OCI-LY7 (cell line): Measurements from ENCODE around the gene GAMT. TPM values are rescaled to one million over a fixed set of nuclear protein-coding genes. Genes with fewer than 3 reads are reported as not detected.

ENCODE experiments used
- BruUV-seq: library from RNA; stranded (reverse); fragments of 400-500 nt; replicated peaks from 2 replicates; lab custom pipeline; 2021; lab: Mats Ljungman, UMichigan
- CTCF ChIA-PET: fragments of 300-600 bp; sonication (Branson Sonifier 250); formaldehyde crosslinking; loops from one replicate; lab custom pipeline; 2022; ENCODE audit warnings: antibody characterized with exemption; ENCODE audit not compliant: unreplicated experiment; lab: Charles Lee
- POLR2A ChIA-PET: fragments of 300-600 bp; sonication (Branson Sonifier 250); formaldehyde crosslinking; loops from one replicate; lab custom pipeline; 2022; ENCODE audit warnings: antibody characterized with exemption; lab: Charles Lee
- DNase-seq: peaks from one replicate; pipeline ENCODE4 v3.0.0-alpha.2; 2015; ENCODE audit warnings: low spot score
- H2AFZ ChIP-seq: fragments of 200-600 bp; sonication (generic), shearing (Covaris generic); 2 replicates; pipeline ENCODE4 v1.6.1; 2014; ENCODE audit warnings: mild to moderate bottlenecking, antibody characterized with exemption, low read length, moderate library complexity
- H3K27ac ChIP-seq: fragments of 200-600 bp; sonication (generic); 2 replicates; pipeline ENCODE4 v1.5.1; 2014; ENCODE audit warnings: mixed run types, low read depth, mild to moderate bottlenecking, moderate library complexity, low read length, inconsistent platforms; ENCODE audit not compliant: poor library complexity, severe bottlenecking
- H3K36me3 ChIP-seq: fragments of 200-600 bp; sonication (generic); 2 replicates; pipeline ENCODE4 v1.6.1; 2014; ENCODE audit warnings: mild to moderate bottlenecking, antibody characterized with exemption, low read length, moderate library complexity, mixed read lengths; ENCODE audit not compliant: insufficient read depth
- H3K4me1 ChIP-seq: fragments of 200-600 bp; sonication (generic); 2 replicates; pipeline ENCODE4 v1.5.1; 2014; ENCODE audit warnings: mild to moderate bottlenecking, low read length; ENCODE audit not compliant: insufficient read depth, poor library complexity, severe bottlenecking
- H3K4me2 ChIP-seq: fragments of 200-600 bp; sonication (generic); 2 replicates; pipeline ENCODE4 v1.6.1; 2014; ENCODE audit warnings: mild to moderate bottlenecking, low read length
- H3K4me3 ChIP-seq: fragments of 200-600 bp; sonication (generic); 2 replicates; pipeline ENCODE4 v1.5.1; 2014; ENCODE audit warnings: mild to moderate bottlenecking, low read depth, low read length; ENCODE audit not compliant: poor library complexity, severe bottlenecking
- H3K79me2 ChIP-seq: fragments of 200-600 bp; sonication (generic); 2 replicates; pipeline ENCODE4 v1.6.1; 2016; ENCODE audit warnings: low read depth, mild to moderate bottlenecking, low read length, moderate library complexity, mixed read lengths; ENCODE audit not compliant: insufficient read depth
- H3K9me2 ChIP-seq: fragments of 200-600 bp; sonication (generic); 2 replicates; pipeline ENCODE4 v1.6.1; 2016; ENCODE audit warnings: mild to moderate bottlenecking, low read length, mixed read lengths; ENCODE audit not compliant: insufficient read depth
- H3K9me3 ChIP-seq: fragments of 200-600 bp; sonication (generic); 2 replicates; pipeline ENCODE4 v1.6.1; 2014; ENCODE audit warnings: mild to moderate bottlenecking, mixed run types, low read length, mixed read lengths
- H4K20me1 ChIP-seq: fragments of 200-600 bp; sonication (generic); 2 replicates; pipeline ENCODE4 v1.6.1; 2014; ENCODE audit warnings: mild to moderate bottlenecking, antibody characterized with exemption, low read length, moderate library complexity, mixed read lengths; ENCODE audit not compliant: insufficient read depth
- CTCF ChIP-seq: fragments of 200-600 bp; sonication (generic); conservative IDR thresholded peaks from 2 replicates; pipeline ENCODE4 v1.5.1; 2014; ENCODE audit warnings: mild to moderate bottlenecking, antibody characterized with exemption, low read length, moderate library complexity, mixed read lengths
- EZH2phosphoT487 ChIP-seq: fragments of 200-600 bp; sonication (generic); IDR thresholded peaks from 2 replicates; pipeline ENCODE4 v1.6.1; 2018; ENCODE audit warnings: low read depth, borderline replicate concordance, mild to moderate bottlenecking, mixed run types, antibody characterized with exemption, low read length, moderate library complexity, mixed read lengths
- intact Hi-C: fragments of 100-400 bp; cut with micrococcal nuclease; formaldehyde crosslinking; loops from one replicate; pipeline ENCODE4 v1.10.0; 2022; ENCODE audit not compliant: unreplicated experiment
- total RNA-seq, 2 experiments: library from RNA; depleted of rRNA in 1 of 2; stranded (reverse); fragments of >200 nt in 1 of 2; shearing (Covaris generic) in 1 of 2; gene quantifications; 2 replicates each; pipeline ENCODE4 v1.2.3, GENCODE V29; 2014 to 2022

Gene GAMT
- total RNA-seq, 2 experiments from 2014 or later, result 14.4 to 27.5 TPM

GRCh38 chr19:1428738-1429391 lies 27.5 kb upstream of the GAMT start:
- no peaks in the 10 kb centered on the region for H3K9me3 ChIP-seq
- DNase-seq, result no peak
- H3K27ac ChIP-seq, result no peak overlapping the region
- intact Hi-C loops, result no loop called here
- no peak overlapping the region for H2AFZ ChIP-seq
- POLR2A ChIA-PET, result interaction anchor here (1.0 kb wide), 1 partner anchor 83 kb away, joined by 5 read pairs; no protein-coding TSS in a partner anchor
- TF ChIP-seq EZH2phosphoT487, result no peak
- TF ChIP-seq CTCF, result no peak
- H3K79me2 ChIP-seq, result no peaks in the 10 kb centered on the region
- no peaks in the 10 kb centered on the region for H3K9me2 ChIP-seq
- BruUV-seq, result no TSS peak
- H3K4me3 ChIP-seq, result no peak overlapping the region
- no peaks in the 10 kb centered on the region for H3K4me1 ChIP-seq
- H4K20me1 ChIP-seq, result peaks cover 9% of the 10 kb centered on the region; the same call in 1 of the 2 replicates
- H3K36me3 ChIP-seq, result peaks cover 92% of the 10 kb centered on the region
- H3K4me2 ChIP-seq, result no peak overlapping the region
- CTCF ChIA-PET, result no interaction called here

GRCh38 chr19:1427221-1427920 lies 26.0 kb upstream of the GAMT start:
- Histone ChIP-seq H3K9me3 (no peaks in the 10 kb centered on the region), H3K9me2 (no peaks in the 10 kb centered on the region), H3K4me2 (no peak overlapping the region), H4K20me1 (peaks cover 9% of the 10 kb centered on the region; the same call in 1 of the 2 replicates), H3K27ac (no peak overlapping the region), H2AFZ (no peak overlapping the region), H3K4me1 (no peaks in the 10 kb centered on the region), H3K79me2 (no peaks in the 10 kb centered on the region), H3K4me3 (no peak overlapping the region), H3K36me3 (peaks cover 92% of the 10 kb centered on the region)
- BruUV-seq, result no TSS peak
- DNase-seq, result no peak
- TF ChIP-seq CTCF (no peak), EZH2phosphoT487 (no peak)
- intact Hi-C loops, result no loop called here
- CTCF ChIA-PET, result no interaction called here
- POLR2A ChIA-PET, result no interaction called here

- no peak overlapping the region for H3K4me3 ChIP-seq
- H3K4me1 ChIP-seq, result no peaks in the 10 kb centered on the region
- H3K9me3 ChIP-seq, result no peaks in the 10 kb centered on the region
- CTCF ChIA-PET, result no interaction called here
- H3K36me3 ChIP-seq, result peaks cover 92% of the 10 kb centered on the region
- H3K27ac ChIP-seq, result no peak overlapping the region
- DNase-seq, result no peak
- H3K4me2 ChIP-seq, result no peak overlapping the region
- intact Hi-C loops, result no loop called here
- H2AFZ ChIP-seq, result no peak overlapping the region
- BruUV-seq, result no TSS peak
- H3K9me2 ChIP-seq, result no peaks in the 10 kb centered on the region
- peaks cover 9% of the 10 kb centered on the region; the same call in 1 of the 2 replicates for H4K20me1 ChIP-seq
- POLR2A ChIA-PET, result no interaction called here
- TF ChIP-seq EZH2phosphoT487, result no peak
- TF ChIP-seq CTCF, result no peak
- no peaks in the 10 kb centered on the region for H3K79me2 ChIP-seq
Observed at GRCh38 chr19:1426736-1427135, 25.4 kb upstream of the GAMT start.
